Endothelial cell of umbilical vein (primary cell): ENCODE measurements around the gene ACADVL. TPM values are rescaled to one million over a fixed set of nuclear protein-coding genes. Genes with fewer than 3 reads are reported as not detected.
A peak's percentile ranks its signal among the peaks of the same experiment; 100 is the strongest.

Experiments used
- BruUV-seq: library from RNA; stranded (reverse); fragments of 400-500 nt; replicated peaks from 2 replicates; lab custom pipeline; 2021; lab: Mats Ljungman, UMichigan
- CTCF ChIA-PET: fragments of 300-600, 350-600 bp; sonication (Branson Sonifier 250); formaldehyde crosslinking; loops from one replicate; lab custom pipeline; 2021; ENCODE audit warnings: antibody characterized with exemption, inconsistent platforms; lab: Charles Lee
- POLR2A ChIA-PET: fragments of 300-600, 350-600 bp; sonication (Branson Sonifier 250); formaldehyde crosslinking; loops from one replicate; lab custom pipeline; 2021; ENCODE audit warnings: antibody characterized with exemption, inconsistent platforms; lab: Charles Lee
- DNase-seq: peaks from one replicate; pipeline ENCODE4 v3.0.0-alpha.2; 2011; ENCODE audit warnings: low read depth, low spot score
- FAIRE-seq: peaks from 2 replicates; lab custom pipeline; 2011; peaks lifted over from hg19 to GRCh38; lab: Jason Lieb, UNC
- H2AFZ ChIP-seq: 2 replicates; pipeline ENCODE4 v1.6.0; 2012; ENCODE audit warnings: low read depth, low read length, control low read depth, inconsistent platforms
- H3K27ac ChIP-seq: 2 replicates; pipeline ENCODE4 v1.5.1; 2011; ENCODE audit warnings: low read depth, mild to moderate bottlenecking, control low read depth, low read length, moderate library complexity; ENCODE audit not compliant: insufficient read depth
- H3K27me3 ChIP-seq, 2 experiments: 2 replicates each; pipeline versions ENCODE4 v1.6.0 to v1.6.1; 2011; ENCODE audit warnings: low read length in 2 of 2, mixed read lengths in 1 of 2; ENCODE audit not compliant: control insufficient read depth in 2 of 2, insufficient read depth in 2 of 2
- H3K36me3 ChIP-seq, 2 experiments: 2 replicates in 1 of 2; 3 replicates in 1 of 2; pipeline ENCODE4 v1.5.1; 2011; ENCODE audit warnings: low read length in 2 of 2, mild to moderate bottlenecking in 1 of 2, moderate library complexity in 1 of 2; ENCODE audit not compliant: control insufficient read depth in 2 of 2, insufficient read depth in 2 of 2; ENCODE audit errors: extremely low read depth in 1 of 2
- H3K4me1 ChIP-seq: 3 replicates; pipeline ENCODE4 v1.5.1; 2011; ENCODE audit warnings: mild to moderate bottlenecking, low read length; ENCODE audit not compliant: control insufficient read depth, insufficient read depth; ENCODE audit errors: extremely low read depth
- H3K4me2 ChIP-seq: 2 replicates; pipeline ENCODE4 v1.6.1; 2011; ENCODE audit warnings: low read length, control low read depth, mixed read lengths; ENCODE audit not compliant: insufficient read depth
- H3K4me3 ChIP-seq, 3 experiments: fragments of 200-600 bp in 1 of 3; sonication (generic), shearing (Covaris generic) in 1 of 3; replicated peaks in 1 of 3; 2 replicates each; pipeline ENCODE4 v1.5.1; 2011 to 2016; ENCODE audit warnings: control low read depth in 3 of 3, low read length in 3 of 3, mild to moderate bottlenecking in 2 of 3, inconsistent platforms in 1 of 3, low read depth in 1 of 3, moderate library complexity in 1 of 3; ENCODE audit not compliant: insufficient read depth in 1 of 3
- H3K79me2 ChIP-seq: 2 replicates; pipeline ENCODE4 v1.6.0; 2012; ENCODE audit warnings: low read length, inconsistent platforms; ENCODE audit not compliant: control insufficient read depth, insufficient read depth
- H3K9ac ChIP-seq: replicated peaks from 2 replicates; pipeline ENCODE3; 2011; ENCODE audit warnings: low read length, control low read depth; ENCODE audit not compliant: insufficient read depth; ENCODE audit errors: extremely low read depth
- H3K9me1 ChIP-seq: replicated peaks from 3 replicates; pipeline ENCODE4 v1.6.0; 2011; ENCODE audit warnings: mild to moderate bottlenecking, low read length; ENCODE audit not compliant: control insufficient read depth, insufficient read depth; ENCODE audit errors: extremely low read depth
- H3K9me3 ChIP-seq: replicated peaks from 2 replicates; pipeline ENCODE4 v1.5.1; 2012; ENCODE audit warnings: low read length, inconsistent platforms; ENCODE audit not compliant: control insufficient read depth, insufficient read depth
- H4K20me1 ChIP-seq: replicated peaks from 2 replicates; pipeline ENCODE3; 2011; ENCODE audit warnings: mild to moderate bottlenecking, low read length; ENCODE audit not compliant: control insufficient read depth, insufficient read depth; ENCODE audit errors: extremely low read depth
- EZH2 ChIP-seq: IDR thresholded peaks from 2 replicates; pipeline ENCODE4 v1.6.1; 2012; ENCODE audit warnings: borderline replicate concordance, low read depth, mild to moderate bottlenecking, moderate library complexity, low read length, inconsistent platforms; ENCODE audit not compliant: severe bottlenecking
- MAX ChIP-seq: IDR thresholded peaks from 2 replicates; pipeline ENCODE4 v1.6.1; 2011; ENCODE audit not compliant: insufficient read depth, insufficient read length
- MYC ChIP-seq: IDR thresholded peaks from one replicate; pipeline ENCODE4 v1.6.1; 2011; ENCODE audit warnings: mild to moderate bottlenecking, low read depth, low read length
- POLR2A ChIP-seq: IDR thresholded peaks from 2 replicates; pipeline ENCODE4 v1.6.1; 2012; ENCODE audit warnings: low read depth, mild to moderate bottlenecking, control low read depth, low read length
- POLR2AphosphoS5 ChIP-seq: IDR thresholded peaks from 2 replicates; pipeline ENCODE4 v1.6.1; 2012; ENCODE audit warnings: low read depth, mild to moderate bottlenecking, control low read depth, low read length, moderate library complexity; ENCODE audit not compliant: insufficient read depth
- dilution Hi-C: fragments of 300-500 bp; cut with MboI; formaldehyde crosslinking; loops from one replicate; pipeline ENCODE4 v1.15.0; 2019; ENCODE audit warnings: low sequenced_read_pairs; ENCODE audit not compliant: extremely low pct_ligation_motif_present
- intact Hi-C: fragments of 100-400 bp; cut with micrococcal nuclease; formaldehyde crosslinking; loops from one replicate; pipeline ENCODE4 v1.10.0; 2022
- polyA plus RNA-seq, 4 experiments: library from polyadenylated mRNA; depleted of rRNA in 3 of 4; stranded (reverse) in 3 of 4; unstranded in 1 of 4; fragments of >200 nt; gene quantifications; 2 replicates each; pipeline versions ENCODE4 v1.2.1 to v1.2.3, GENCODE V29; 2011 to 2012; ENCODE audit warnings: missing spikeins in 1 of 4
- total RNA-seq: library from RNA; stranded (reverse); gene quantifications from 2 replicates; pipeline ENCODE4 v1.2.3, GENCODE V29; 2021

The ACADVL gene
- total and polyA plus RNA-seq, 2 donors (not counting 3 experiments of a cell fraction or from before 2014, with no cell fraction given), result 308 to 376 TPM

GRCh38 chr17:7234083-7234951 is 14.6 kb downstream of the ACADVL start, which contains the start of gene DVL2:
Gene DVL2, minus strand, starts transcription at chr17:7234517. Its CDS starts 255 bp downstream, at chr17:7234262.
- Histone ChIP-seq H3K4me1 (peaks cover 12% of the 10 kb centered on the region), H3K27ac (peak within 1 kb of the TSS; percentile 29), H4K20me1 (peaks cover 4% of the 10 kb centered on the region), H3K4me3 (peak within 1 kb of the TSS; percentile 43 to 83 (median 55)), H3K9me1 (no peaks in the 10 kb centered on the region), H3K79me2 (peaks cover 69% of the 10 kb centered on the region), H3K27me3 (no peaks in the 10 kb centered on the region), H3K4me2 (peak within 1 kb of the TSS; percentile 86), H3K36me3 (peaks cover 14 to 32% of the 10 kb centered on the region in 2 experiments), H2AFZ (no peak within 1 kb of the TSS), H3K9ac (peak within 1 kb of the TSS; percentile 74), H3K9me3 (no peaks in the 10 kb centered on the region)
- dilution Hi-C loops, result no loop called here
- intact Hi-C loops, result loop anchor here (1.0 kb wide), 1 partner anchor 13 kb away; no protein-coding TSS in a partner anchor
- TSS peak; percentile 17 for BruUV-seq
- POLR2A ChIA-PET, result interaction anchor here (0.5 to 0.6 kb wide), 2 partner anchors 36 to 271 kb away, joined by 3 to 6 read pairs; no protein-coding TSS in a partner anchor
- TF ChIP-seq MYC (peak; percentile 55), MAX (peak; percentile 99), POLR2A (peak; percentile 97), POLR2AphosphoS5 (peak; percentile 99), EZH2 (no peak)
- CTCF ChIA-PET, result interaction anchor here (1.0 to 2.8 kb wide), 3 partner anchors 13 to 62 kb away, joined by 3 to 13 read pairs (median 5); no protein-coding TSS in a partner anchor
- DNase-seq (peak; percentile 96), FAIRE-seq (peak; percentile 98)
